HG03108 (cell line): Measurements from ENCODE around the gene PDZD2.
"Not testable (repeated sequence)": the region's sequence is repeated elsewhere in the genome, so short reads cannot be mapped to it uniquely, and the experiment has no call there.

Source experiments
- ATAC-seq: cut with Tn5 transposase; IDR thresholded peaks from one replicate; pipeline ENCODE4 v1.9.1; 2021; ENCODE audit warnings: moderate library complexity; ENCODE audit not compliant: unreplicated experiment

PDZD2 gene

GRCh38 chr5:32027717-32028458 is 389.0 kb downstream of the PDZD2 start:
- no peak for ATAC-seq

GRCh38 chr5:32029261-32029660 is 390.3 kb downstream of the PDZD2 start:
- no peak for ATAC-seq

GRCh38 chr5:32029781-32030180 is 390.9 kb downstream of the PDZD2 start:
- no peak for ATAC-seq

- no peak for ATAC-seq
These were observed 391.3 kb downstream of the PDZD2 start for GRCh38 chr5:32030222-32030621.

- ATAC-seq = no peak
These were observed 391.8 kb downstream of the PDZD2 start for GRCh38 chr5:32030686-32031085.

GRCh38 chr5:32031089-32031488 is 392.2 kb downstream of the PDZD2 start:
- no peak for ATAC-seq

- ATAC-seq = no peak
These were observed 399.6 kb downstream of the PDZD2 start for GRCh38 chr5:32038523-32038922.

- not testable (repeated sequence) for ATAC-seq
These were observed 400.2 kb downstream of the PDZD2 start for GRCh38 chr5:32039133-32039532.

- ATAC-seq = not testable (repeated sequence)
These were observed 400.7 kb downstream of the PDZD2 start for GRCh38 chr5:32039601-32040000.

- not testable (repeated sequence) for ATAC-seq
These were observed 401.3 kb downstream of the PDZD2 start for GRCh38 chr5:32040181-32040695.

- ATAC-seq = no peak
These were observed 403.6 kb downstream of the PDZD2 start for GRCh38 chr5:32042551-32042961.

GRCh38 chr5:32043105-32043504 is 404.2 kb downstream of the PDZD2 start:
- ATAC-seq = no peak

GRCh38 chr5:32044434-32044833 is 405.5 kb downstream of the PDZD2 start:
- no peak for ATAC-seq

GRCh38 chr5:32044939-32045338 is 406.0 kb downstream of the PDZD2 start:
- ATAC-seq = no peak

- ATAC-seq = no peak
These were observed 408.1 kb downstream of the PDZD2 start for GRCh38 chr5:32047056-32047455.

GRCh38 chr5:32051796-32052195 is 412.9 kb downstream of the PDZD2 start:
- no peak for ATAC-seq

GRCh38 chr5:32055891-32056866 is 417.2 kb downstream of the PDZD2 start:
- no peak for ATAC-seq

GRCh38 chr5:32057187-32058096 is 418.5 kb downstream of the PDZD2 start:
- ATAC-seq = no peak

GRCh38 chr5:32058101-32058500 is 419.2 kb downstream of the PDZD2 start:
- no peak for ATAC-seq

GRCh38 chr5:32058997-32059396 is 420.1 kb downstream of the PDZD2 start:
- ATAC-seq = no peak
